Activated CD8-positive, alpha-beta memory T cell treated with anti-CD3 and anti-CD28 coated beads, Interleukin-2, amount 50 U/mL, for 48 hours (primary cell): ENCODE data around the gene NRN1.
"Not testable (repeated sequence)": the region's sequence is repeated elsewhere in the genome, so short reads cannot be mapped to it uniquely, and the experiment has no call there.

ENCODE experiments used
- DNase-seq: peaks from one replicate; pipeline ENCODE4 v3.0.0-alpha.2; 2020

NRN1 gene, protein sequence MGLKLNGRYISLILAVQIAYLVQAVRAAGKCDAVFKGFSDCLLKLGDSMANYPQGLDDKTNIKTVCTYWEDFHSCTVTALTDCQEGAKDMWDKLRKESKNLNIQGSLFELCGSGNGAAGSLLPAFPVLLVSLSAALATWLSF

DNA sequence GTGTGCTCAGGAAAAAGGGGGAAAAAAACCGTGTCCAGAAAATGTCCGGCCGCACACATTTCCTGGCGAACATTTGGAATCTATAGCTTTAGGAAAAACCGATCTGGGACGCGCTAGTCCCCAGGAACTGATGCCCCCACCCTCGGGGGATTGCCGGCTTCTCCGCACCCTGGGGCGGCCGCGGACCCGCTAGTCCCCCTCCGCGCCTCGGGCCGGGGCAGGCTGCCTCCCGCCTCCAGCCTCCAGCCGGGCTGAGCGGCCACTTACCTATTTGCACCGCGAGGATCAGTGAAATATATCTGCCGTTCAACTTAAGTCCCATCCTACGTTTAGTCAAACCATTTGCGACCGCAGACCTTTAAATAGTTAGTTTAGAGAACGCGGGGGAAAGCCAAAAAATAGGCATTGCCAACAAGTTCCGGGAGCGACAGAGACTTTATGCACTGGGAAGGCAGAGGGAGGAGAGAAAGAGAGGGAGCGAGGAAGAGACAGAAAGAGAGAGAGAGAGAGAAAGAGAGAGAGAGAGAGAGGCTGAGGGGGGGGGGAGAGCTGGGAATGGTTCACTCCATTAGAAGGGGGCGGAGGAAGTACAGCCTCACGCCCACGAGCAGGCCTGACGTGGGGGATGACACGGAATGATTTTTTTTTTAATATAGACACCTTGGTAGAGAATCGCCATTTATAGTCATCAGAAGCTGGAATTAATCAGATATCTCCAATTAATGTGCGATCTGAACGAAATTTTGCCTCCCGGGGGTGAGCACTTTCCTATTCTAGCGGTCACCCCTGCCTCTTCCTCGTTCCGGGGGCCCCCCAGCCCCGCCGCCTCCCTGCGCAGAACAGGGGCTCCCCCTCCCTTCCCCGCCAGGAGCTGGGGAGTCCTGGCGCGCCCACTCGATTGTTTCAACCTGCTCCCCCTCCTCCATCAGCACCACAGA is at the start of gene NRN1:
Gene NRN1 (minus strand): TSS at position 498 of the 938 bp plus-strand sequence. CDS start 176 bp downstream, at position 322.
- DNase-seq = no peak

- DNase-seq = no peak
Measured at GRCh38 chr6:6052216-6052615, 45.5 kb upstream of the NRN1 start.

- DNase-seq = no peak
Measured at GRCh38 chr6:6046716-6047115, 40.0 kb upstream of the NRN1 start.

DNA sequence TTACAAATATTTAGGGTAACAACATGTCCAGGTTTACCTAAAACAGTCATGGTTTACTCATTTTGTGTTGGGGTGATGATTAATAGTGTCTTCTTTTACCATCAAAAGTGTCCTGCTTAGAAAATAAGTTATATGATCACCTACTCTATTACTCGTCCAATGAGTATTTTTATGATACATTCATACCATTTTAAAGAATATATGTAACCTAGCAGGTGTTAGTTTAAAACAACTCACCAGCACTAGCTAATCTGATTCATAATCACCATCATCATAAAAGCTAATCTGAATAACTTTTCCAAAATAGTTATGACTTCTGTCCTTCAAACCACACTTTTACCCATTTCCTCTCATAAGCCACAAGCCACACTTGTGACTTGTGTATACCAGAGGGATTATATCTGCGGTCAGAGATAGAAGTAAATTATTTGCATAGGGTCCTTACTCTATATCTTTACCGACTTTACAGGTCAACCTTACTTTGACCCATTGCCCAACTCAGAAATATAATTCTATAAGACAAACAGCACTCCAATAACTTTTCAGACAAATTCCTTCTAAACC is 33.3 kb upstream of the NRN1 start:
- no peak for DNase-seq

GRCh38 chr6:6037179-6037578 is 30.5 kb upstream of the NRN1 start:
- DNase-seq = no peak

DNA sequence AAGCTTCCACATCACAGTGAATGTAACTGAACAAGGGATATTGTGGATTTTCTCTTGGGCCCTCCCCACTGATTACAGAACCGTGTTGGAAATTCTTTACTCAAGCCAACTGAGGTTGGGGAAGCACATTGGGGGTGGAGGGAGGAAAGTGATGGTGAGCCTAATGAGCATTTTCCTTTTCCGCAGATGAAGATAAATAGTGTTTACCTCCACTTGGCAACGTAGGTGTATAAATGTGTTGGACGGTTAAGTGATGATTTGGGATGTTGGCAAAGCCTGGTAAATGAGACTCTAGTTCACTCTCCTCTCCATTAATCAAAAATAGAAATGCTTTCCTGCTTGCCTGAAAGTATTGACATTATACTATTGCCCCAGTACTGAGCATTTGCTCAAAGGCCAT is 27.1 kb upstream of the NRN1 start:
- DNase-seq = no peak

DNA sequence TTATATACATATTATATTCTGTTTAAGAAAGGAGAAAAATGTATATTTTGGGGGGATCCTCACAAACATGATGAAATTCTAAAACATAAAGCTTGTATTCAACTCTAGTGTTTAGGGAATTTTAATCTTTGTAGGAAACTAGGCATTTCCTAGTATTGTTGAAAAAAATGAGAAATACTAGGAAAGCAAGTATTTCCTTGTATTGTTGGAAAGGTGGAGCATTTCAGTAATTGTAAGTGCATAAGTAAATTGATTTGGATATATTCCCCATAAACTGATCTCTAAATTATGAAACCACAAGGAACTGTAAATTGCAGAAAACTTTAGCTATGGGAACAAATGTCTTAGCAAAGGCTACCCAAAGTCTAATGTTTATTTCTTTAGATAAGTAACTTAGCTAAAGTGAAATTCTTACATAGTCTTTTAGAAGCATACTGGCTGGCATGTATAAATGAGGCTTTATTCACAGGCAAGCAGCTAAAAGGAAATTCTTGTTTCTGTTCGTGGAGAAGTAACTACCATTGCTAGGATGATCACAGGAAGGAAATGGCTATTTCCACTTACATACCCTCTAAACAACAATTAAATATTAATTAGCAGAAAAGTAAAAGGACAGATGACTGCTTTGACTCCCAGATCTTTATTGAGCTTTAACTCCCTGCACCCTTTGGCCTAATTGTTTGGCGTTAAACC is 19.9 kb upstream of the NRN1 start:
- DNase-seq = no peak

DNA sequence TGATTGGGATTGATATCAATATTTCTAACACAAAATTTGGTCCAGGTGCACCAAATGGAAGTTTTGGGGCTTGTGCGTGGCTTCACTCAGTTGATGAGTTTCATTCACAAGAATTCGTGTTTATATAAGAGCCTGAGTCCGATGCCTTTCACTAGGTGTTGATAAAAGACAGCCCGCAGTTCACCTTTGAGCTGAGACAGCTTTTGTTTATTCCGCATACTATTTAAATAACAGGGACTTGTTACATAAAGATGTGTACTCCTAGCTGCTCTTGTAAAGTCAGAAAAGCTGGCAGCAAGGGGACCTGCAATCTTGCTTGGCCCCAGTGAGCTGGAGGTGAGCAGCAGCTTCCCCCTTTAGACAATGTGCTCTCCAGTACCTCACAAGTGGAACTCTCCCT is 19.0 kb upstream of the NRN1 start:
- no peak for DNase-seq

DNA sequence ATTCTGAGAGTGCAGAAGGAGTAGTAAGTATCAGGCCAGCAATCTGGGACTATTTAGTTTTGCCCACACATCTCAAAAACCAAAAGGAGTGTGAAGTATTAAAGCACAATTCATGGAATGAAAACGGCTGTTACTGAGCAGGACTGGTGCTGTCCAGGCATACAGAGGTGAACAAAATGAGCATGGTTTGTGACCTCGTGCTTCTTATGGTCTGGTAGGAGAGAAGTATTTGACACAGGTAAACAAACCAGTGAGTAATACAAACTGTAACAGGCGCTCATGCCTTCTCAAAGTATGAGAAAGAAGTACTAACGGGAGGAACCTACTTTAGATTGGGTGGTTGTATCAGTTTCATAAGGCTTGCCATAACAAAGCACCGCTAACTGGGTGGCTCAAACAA is 17.5 kb upstream of the NRN1 start:
- no peak for DNase-seq

GRCh38 chr6:6022841-6023240 is 16.1 kb upstream of the NRN1 start:
- DNase-seq = not testable (repeated sequence)

DNA sequence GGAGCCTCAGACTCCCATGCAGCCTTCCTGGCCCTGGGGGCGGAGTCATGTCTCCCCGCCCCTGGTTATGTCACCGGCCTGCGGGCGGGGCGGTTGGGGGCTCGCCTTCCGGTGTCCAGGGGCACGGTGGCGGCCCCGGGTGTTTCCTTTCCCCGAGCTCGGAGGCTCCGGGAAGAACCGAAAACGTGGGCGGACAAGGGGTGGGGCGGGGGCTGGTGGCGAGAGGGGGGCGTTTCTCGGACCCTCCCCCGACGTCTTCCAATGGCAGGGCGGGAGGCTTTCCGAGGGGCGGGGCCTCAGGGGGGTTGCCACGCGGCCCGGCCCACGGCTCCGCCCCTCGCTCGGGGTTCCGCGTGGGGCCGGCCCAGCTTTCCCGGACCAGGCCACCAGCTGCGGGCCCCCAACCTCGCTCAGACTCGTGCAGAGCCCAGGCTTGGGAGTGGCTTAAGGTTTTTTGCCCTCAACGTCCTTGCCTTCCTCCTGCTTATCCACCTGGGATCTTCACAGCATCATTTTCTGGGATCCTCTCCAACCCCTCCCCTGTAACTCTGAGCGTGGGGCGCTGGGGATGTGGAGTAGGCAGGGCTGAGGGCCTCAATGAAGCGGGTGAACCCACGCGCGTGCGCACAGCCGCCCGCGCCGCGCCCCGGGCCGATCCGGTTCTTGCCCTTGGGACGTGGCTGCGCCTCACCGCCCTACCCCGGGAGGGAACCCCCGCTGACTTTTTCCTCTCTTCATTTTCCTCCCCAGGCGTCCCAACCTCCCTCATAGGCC is 2.1 kb upstream of the NRN1 start:
- peak; percentile 83 for DNase-seq

DNA sequence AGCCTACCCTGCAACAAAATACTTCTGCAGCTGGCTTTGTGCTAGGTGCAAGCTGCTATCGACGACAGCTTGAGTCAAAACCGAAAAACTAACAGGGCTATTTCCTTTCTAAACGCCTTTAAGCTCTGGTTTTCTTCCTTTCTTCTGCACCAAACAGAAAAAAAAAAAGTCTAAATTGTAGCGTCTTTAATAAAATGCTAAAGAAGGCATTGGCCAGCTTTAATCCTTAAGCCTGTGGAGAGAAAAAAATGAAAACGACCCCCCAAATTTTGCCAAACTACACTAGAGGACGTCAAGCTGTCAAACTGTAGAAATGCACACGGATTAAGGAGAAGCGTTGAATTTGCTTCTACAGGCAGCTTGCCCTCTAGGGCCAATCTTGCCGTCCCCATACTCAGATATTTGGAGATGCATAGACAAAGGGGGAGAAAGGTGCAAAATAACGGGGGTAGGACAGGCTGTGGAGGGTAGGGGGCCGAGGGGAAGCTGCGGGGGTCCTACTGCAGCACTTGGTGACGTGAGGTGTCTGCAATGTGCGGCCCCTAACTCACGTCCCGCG is 1.4 kb upstream of the NRN1 start:
- no peak for DNase-seq

GRCh38 chr6:6007366-6008088 is 802 bp upstream of the NRN1 start:
- peak; percentile 70 for DNase-seq

DNA sequence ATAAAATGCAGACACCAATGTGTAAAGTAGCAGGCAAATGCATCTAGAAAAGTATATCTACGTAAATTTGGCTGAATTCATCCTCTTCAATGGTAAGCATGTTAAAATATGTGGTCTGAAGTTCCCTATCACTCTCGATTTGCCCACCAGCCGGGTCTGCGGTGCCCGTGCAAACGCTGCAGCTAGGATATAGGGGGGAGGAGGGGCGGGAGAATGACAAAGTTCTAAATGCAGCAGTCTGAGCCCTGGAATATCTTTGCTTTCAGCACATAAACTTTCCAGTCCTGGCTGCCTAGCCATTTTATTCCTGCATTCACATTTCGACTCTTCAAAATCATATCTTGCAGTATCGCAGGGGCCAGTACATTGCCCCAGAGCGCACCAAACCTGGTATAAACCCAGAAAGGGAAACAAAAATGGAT is 708 bp downstream of the NRN1 start:
- DNase-seq = no peak

DNA sequence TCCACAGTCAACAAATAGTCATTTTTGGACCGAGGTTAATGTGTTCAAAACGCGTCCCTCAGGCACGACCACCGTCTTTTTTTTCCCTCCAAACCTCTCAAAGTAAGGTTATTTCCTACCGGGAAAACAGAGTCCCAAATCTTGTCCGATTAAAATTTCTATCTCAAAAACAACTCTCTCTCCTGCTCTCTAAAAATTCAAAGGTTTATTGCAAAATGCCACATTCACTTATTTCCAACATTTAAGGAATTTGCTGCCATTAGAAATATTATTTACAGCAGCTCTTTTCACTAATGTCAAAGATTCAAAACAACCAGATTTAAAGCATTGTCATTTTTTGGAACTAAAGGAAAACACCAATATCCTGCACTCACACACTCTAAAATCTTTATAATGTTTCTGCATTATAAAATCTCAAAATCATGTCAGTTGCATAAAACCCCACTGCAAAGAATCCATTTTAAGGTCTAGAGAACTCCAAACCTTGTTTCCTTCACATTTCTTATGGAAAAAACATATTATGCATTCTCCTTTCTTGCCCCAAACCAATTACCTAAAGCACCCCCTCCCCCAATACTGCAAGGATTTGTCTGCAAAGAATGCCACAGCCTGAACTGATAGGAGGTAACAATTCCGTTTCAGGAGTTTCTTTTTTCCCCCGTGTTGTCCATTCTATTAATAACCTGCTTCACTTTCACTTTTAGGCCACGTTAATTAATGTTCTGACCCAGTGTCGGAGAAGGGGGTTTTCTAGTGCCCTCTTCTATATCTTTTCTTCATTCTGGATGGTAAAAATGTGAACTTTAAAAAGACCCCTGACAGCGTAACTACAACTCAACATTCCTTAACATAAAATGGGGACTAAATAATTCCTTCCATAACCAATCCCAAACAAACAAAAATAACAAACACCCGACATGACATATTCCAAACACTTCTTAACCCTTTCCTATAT is 1.4 kb downstream of the NRN1 start:
- no peak for DNase-seq

DNA sequence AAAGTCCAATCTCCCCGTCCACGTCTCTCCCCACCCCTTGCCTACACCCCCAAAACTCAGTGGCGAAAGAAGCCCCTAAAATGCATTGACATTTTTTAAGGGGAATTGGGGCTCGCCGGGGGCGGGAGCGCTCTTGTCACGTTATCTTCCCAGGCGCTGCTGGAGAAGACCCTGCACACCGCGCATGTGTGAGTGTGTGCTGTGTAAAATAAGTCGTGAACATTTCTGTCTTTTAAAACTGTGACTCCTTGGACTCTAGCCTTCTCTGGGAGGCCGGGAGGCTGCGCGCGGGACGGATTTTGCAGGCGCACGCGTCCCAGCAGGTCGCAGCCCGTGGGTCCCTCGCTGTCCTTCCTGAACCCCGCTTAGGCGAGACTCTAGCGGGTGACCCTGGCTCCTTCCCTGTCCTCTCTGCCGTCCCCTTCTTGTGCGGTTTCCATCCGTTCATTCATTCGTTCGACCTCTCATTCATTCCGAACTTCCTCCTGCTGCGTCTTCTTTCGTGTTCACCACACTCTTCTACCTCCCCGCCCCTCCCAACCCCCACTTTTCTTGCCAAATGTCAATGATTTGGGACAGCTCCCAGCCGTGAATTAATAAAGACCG is 2.2 kb downstream of the NRN1 start:
- peak; percentile 57 for DNase-seq

DNA sequence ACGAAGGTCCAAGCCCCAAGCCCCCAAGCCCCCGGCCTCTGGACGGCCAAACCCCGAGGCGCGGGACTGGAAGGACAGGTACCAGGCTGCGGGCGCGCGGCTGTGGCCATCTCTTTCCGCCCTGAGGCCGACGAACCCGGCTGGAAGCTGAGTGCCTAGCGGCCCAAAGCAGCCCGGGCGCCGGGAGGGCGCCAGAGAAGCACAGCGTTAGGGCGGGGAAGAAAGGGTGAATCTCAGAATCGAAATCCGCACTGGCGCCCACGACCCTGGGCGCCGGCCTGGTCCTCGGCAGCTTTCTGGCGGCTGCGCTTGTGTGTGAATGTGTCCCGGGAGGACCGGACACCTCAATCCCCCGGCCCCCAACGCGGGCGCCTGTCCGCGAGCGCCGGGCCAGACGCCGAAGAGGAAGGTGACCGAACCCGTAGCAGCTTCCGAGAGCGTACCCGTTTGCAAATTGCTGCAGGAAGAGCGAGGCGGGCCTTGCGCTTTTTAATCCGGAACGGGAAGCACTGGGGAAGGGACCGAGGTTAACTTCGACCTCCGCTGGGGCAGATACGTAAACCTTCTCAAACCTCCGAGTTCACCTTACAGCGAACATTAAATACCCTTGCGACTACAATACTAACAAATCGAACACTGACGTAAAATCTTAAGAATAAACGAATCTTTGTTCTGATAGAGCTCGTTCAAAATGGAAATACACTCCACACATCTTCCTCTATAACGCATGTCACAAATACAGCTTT is 2.9 kb downstream of the NRN1 start:
- DNase-seq = peak; percentile 70

DNA sequence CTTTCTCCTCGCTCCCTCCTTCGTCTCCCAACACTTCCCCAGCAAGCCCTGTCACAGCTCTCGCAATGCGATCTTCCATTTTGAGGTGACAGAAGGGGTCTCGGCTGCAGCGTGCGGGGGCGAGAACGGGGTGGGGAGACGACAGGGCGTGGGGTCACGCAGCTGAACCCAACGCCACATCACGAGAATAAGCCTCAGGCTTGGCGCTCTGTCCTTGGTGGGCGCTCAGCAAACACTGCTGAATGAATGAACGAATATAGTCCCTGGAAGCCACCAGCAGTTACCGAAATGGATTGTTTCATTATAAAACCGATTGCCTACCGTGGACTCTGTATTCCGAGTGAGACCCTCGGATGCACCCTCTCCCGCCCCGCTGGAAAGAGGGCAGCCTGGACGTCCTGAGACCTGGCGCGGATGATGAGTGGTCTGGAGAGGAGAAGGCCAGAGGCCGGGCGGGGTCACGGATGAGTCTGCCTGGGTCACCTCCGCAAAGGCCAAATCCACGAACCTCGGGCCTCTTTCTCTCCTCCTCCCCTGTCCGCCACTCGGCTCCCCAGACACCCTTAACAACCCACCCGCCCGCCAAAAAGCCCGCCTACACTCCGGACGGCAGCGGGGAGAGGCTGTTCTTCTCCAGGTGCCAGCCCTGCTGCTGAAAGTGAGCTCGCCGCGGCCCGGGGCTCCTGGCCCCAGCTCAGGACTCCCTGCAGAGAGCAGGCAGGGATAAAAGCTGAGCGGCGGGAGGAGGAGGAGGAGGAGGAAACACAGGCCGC is 3.7 kb downstream of the NRN1 start:
- DNase-seq = peak; percentile 64
